ENCODE results near the gene FCHO2.

DNA sequence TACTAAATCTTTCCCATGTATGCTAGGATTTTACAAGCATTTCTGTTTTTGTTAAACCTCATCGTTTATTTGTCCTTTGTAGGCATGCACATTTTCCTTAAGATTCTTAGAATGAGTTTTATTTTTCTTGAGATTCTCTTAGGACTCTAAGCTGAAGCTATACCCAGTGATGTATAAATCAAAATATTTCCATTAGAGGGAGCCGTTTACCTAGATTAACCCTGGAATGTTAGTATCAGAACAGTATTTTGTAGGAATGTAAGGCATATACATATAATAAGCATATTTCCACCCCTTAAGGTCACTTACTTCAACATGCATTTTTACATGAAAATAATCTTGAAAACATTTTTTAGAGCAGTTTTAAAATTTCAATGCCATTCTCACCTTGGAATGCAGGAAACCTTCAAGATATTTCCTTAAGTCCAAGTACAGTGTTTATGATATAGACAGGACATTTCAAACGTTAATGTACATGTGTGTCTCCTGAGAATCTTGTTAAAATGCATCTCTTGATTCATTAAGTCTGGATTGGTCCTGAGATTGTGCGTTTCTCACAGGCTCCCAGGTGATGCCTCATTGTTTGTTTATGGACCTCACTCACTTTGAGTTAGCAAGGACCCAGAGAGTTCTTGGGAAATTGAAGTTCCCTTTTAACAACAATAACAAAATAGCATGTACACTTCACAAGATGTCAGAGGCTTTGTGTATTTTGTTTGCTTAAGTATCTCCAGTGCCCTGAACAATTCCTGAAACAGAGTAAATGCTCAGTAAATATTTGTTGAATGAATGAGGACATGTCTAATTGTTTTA lies 34.9 kb upstream of the FCHO2 start:
- TF ChIP-seq, protein P1, sequence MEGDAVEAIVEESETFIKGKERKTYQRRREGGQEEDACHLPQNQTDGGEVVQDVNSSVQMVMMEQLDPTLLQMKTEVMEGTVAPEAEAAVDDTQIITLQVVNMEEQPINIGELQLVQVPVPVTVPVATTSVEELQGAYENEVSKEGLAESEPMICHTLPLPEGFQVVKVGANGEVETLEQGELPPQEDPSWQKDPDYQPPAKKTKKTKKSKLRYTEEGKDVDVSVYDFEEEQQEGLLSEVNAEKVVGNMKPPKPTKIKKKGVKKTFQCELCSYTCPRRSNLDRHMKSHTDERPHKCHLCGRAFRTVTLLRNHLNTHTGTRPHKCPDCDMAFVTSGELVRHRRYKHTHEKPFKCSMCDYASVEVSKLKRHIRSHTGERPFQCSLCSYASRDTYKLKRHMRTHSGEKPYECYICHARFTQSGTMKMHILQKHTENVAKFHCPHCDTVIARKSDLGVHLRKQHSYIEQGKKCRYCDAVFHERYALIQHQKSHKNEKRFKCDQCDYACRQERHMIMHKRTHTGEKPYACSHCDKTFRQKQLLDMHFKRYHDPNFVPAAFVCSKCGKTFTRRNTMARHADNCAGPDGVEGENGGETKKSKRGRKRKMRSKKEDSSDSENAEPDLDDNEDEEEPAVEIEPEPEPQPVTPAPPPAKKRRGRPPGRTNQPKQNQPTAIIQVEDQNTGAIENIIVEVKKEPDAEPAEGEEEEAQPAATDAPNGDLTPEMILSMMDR (conservative IDR thresholded peaks at IDR 0.05 in 1 of 2, IDR thresholded peaks at IDR 0.05 in 1 of 2; ENCODE audit: extremely low read depth in 1 of 2, insufficient read depth in 1 of 2, low read depth in 1 of 2, low read length in 2 of 2), result peak; percentile 29 to 48
- no peak for TF ChIP-seq EZH2 (IDR thresholded peaks at IDR 0.05; ENCODE audit: borderline replicate concordance, low read length)

Measured in mammary epithelial cell (primary cell).